Mononuclear cell (primary cell): ENCODE data around the gene RAPGEF4. TPM values are rescaled to one million over a fixed set of nuclear protein-coding genes. Genes with fewer than 3 reads are reported as not detected.
"Not testable (repeated sequence)": the region's sequence is repeated elsewhere in the genome, so short reads cannot be mapped to it uniquely, and the experiment has no call there.

Experiments
- H3K27me3 ChIP-seq: 2 replicates; pipeline ENCODE4 v1.6.0; 2011; ENCODE audit warnings: low read length, control low read depth; ENCODE audit not compliant: insufficient read depth
- H3K4me1 ChIP-seq: 2 replicates; pipeline ENCODE4 v1.5.1; 2011; ENCODE audit warnings: mild to moderate bottlenecking, low read length, control low read depth; ENCODE audit not compliant: insufficient read depth
- H3K4me3 ChIP-seq: 2 replicates; pipeline ENCODE4 v1.5.1; 2011; ENCODE audit warnings: mild to moderate bottlenecking, low read length, moderate library complexity
- H3K9me3 ChIP-seq: 2 replicates; pipeline ENCODE4 v1.5.1; 2011; ENCODE audit warnings: low read depth, mild to moderate bottlenecking, control low read depth, low read length
- total RNA-seq: library from RNA; depleted of rRNA; stranded (reverse); fragments of >200 nt; gene quantifications from one replicate; pipeline ENCODE4 v1.2.3, GENCODE V29; 2012

Gene RAPGEF4
- total RNA-seq, 1 donor, result 2.4 TPM

DNA sequence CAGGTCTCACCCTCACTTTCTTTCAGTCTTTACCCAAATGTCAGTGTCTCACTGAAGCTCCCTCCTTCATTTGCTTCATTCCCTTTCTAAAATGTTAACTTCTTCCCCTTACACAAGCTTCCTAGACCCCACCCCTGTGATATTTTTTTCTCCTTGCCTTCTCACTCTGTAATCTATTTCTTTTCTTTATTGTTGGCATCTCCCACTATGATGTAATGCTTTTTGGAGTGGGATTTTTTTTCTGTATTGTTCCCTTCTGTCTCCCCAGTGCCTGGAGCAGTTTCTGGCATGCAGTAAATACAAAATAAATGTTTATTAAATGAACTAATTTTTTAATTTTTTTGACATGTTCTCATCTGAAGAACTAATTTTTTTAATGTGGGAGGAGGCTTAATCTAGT lies 284.1 kb downstream of the RAPGEF4 start:
- H3K27me3 ChIP-seq, result no peaks in the 10 kb centered on the region
- no peaks in the 10 kb centered on the region for H3K9me3 ChIP-seq
- H3K4me1 ChIP-seq, result no peaks in the 10 kb centered on the region
- H3K4me3 ChIP-seq, result no peak overlapping the region

DNA sequence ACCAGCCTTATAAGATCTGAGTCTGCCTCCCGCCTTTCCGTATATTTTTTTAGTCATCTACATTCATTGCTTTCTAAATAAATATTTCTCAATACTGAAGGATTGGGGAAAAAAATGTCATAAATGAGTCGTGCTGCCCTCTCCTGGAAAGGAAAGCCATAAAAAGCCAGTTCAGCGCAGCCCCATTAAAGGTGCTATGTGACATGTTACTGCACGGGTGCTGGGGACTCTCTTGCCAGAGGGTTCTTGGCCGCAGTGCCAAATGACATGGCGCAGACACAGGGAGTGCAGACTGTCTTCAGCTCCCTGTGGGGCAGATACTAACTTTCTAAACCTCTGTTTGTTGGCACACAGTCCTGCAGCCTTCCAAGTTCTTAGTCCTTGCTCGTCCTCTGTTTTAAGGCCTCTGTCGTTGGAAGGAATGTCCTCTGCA lies 286.3 kb downstream of the RAPGEF4 start:
- no peaks in the 10 kb centered on the region for H3K9me3 ChIP-seq

DNA sequence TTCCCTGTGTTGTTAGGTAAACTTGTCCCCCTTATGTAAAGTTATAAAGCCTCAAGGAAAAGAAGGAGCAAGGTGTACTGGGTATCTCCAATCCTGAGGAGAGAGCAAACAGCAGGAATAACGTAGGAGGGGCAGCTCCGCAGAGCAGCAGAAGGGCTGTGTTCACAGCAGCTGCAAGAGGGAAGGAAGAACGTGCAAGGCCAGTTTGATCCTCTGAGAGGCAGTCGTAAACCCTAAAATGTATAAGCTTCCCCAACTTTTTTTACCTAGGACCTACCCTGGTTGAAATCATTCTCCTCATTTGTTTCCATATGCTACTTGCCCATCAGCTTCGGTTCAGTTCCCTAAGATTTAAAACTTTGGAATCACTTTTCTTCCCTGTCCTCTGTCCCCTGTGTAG lies 288.1 kb downstream of the RAPGEF4 start:
- Histone ChIP-seq H3K4me3 (no peak overlapping the region), H3K4me1 (no peaks in the 10 kb centered on the region), H3K9me3 (no peaks in the 10 kb centered on the region), H3K27me3 (no peaks in the 10 kb centered on the region)

More for the DNA sequence above, 286.3 kb downstream of the RAPGEF4 start:
- Histone ChIP-seq H3K4me1 (no peaks in the 10 kb centered on the region), H3K27me3 (no peaks in the 10 kb centered on the region), H3K4me3 (no peak overlapping the region)

DNA sequence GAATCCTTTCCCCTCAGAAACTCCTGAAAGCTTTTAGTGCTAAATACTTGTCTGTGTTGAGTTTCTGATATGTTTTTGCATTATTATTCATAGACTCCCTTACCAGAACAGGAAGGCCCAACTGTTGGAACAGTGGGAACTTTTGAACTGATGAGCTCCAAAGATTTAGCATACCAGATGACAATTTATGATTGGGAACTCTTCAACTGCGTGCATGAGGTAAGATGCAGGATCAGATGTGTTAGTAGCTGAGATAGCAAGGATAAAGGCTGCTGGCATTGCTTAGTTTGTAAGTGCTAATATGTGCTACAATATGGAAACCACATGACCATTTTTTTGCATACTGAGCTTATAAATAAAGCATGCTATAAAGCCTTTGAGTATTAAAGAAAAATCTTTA lies 290.8 kb downstream of the RAPGEF4 start:
- H3K4me1 ChIP-seq, result no peaks in the 10 kb centered on the region
- H3K4me3 ChIP-seq, result no peak overlapping the region
- H3K27me3 ChIP-seq, result no peaks in the 10 kb centered on the region
- H3K9me3 ChIP-seq, result no peaks in the 10 kb centered on the region

DNA sequence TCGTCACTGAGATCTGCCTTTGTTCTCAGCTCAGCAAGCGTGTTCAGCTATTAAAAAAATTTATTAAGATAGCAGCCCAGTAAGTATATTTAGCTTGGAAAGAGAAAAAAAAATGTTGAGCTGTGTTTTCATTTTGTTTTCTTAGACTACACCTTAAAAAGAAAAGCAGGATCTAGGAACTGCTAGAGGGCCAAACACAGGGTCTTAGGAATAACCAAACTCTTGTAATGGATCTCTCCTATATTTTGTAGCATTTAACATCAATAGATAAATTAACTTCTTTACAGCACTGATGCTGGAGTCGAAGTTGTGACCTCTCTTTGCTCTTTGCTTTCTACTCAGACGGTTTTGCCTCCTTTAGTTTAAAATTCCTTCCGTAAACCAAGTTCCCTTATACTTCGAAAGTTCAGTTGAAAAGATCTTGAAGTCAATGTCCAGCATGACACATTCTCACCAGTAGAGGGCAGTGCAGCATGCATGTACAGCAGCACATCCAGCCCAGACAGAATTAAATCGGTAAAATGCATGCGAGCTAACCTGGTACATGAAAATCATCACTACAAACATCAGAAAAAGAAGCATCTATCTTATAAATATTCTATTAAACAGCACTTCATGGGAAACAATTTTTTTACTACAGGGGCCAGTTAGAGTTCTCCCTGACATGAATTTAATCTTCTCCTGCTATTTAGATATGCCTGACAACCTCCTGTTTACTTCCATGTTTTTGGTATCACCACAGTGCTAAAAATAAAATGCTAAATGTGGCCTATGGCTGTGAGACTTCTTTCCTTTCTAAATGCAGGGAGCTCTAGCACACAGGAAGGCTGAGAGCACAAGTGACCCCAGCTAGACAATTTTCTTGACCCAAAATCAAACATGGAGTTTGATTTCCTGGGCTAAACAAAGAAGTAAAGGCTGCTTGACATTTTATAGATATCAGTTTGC lies 291.8 kb downstream of the RAPGEF4 start:
- Histone ChIP-seq H3K4me3 (no peak overlapping the region), H3K27me3 (no peaks in the 10 kb centered on the region), H3K9me3 (no peaks in the 10 kb centered on the region), H3K4me1 (no peaks in the 10 kb centered on the region)

DNA sequence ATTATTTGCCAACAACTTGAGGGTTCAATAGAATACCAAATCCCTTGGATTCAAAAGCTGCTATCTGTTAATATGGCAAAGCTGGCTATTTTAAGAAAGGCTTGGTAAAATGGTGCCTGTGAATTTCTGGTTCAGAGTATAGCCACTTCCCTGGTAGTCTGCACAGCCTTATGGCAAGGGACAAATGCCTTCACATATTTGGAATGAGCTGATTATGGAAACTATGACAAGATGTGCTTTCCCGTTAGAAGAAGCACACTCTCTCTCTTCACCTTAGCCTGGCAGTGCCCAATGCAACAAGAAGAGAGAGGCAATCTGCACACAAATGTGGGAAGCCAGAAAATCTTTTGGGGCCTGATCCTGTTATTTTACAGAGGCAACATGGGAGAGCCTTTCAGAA lies 292.5 kb downstream of the RAPGEF4 start:
- no peaks in the 10 kb centered on the region for H3K9me3 ChIP-seq
- H3K4me1 ChIP-seq, result no peaks in the 10 kb centered on the region
- H3K4me3 ChIP-seq, result no peak overlapping the region
- H3K27me3 ChIP-seq, result no peaks in the 10 kb centered on the region

DNA sequence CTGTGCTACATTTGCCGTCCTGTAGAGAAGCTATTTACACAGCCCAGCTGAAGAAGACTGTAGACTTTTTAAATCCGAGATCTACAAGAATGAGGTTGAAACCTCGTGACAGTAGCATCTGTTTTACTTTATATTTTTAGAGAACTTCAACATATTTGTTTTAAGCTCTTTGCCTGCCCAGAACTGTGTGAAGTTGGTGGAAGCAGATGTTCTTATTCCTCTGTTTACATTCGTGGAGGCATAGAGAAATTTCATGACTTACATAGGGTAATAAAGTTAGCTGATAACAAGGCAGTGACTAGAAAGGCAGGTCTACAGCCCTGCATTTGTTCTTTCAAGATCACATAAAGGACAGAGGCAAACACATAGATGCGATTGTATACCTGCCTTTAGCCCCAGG lies 293.0 kb downstream of the RAPGEF4 start:
- no peaks in the 10 kb centered on the region for H3K27me3 ChIP-seq
- H3K9me3 ChIP-seq, result no peaks in the 10 kb centered on the region
- H3K4me1 ChIP-seq, result no peaks in the 10 kb centered on the region
- no peak overlapping the region for H3K4me3 ChIP-seq

DNA sequence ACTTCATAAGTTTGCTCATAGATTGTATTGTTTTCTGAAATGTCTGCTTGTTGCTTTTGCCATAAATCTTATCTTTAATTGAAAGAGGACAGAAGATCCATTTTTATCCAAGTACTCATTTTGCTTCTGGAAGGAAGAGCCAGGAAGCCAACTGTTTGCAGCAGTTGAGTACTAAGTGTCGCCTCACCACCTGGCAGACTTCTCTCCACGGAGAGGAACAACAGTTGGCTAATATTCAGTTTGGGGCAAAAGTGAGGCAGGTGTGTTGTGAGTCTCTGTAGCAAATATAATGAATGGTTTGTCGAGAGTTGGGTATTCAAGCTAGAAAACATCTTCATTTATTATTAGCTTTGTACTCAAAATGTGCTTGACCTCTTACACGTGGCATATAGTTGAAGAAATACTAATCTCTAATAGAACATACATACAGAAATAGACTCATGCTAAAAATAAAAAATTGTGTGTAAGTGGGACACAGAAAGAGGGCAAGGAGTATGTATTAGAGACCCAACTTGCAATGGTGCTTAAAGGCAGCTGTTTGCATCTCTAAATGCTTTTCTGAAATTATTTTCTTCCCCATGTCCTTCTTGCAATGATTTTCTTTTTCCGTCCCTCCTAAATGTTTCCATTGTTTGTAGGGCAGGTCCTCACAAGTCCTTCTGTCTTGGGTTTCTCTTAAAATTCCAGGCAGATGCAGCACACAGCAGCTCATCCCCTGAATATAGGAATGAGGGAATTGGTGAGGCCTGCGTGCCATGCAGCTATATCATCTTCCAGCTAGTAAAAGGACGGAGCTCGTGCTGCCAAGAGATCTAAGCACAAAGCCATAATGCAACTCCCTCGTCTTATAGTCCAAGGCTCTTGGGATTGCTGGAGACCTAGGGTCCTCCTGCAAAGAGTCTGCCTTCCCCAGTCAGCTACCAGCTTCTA lies 295.2 kb downstream of the RAPGEF4 start:
- H3K4me3 ChIP-seq, result no peak overlapping the region
- H3K9me3 ChIP-seq, result no peaks in the 10 kb centered on the region
- H3K27me3 ChIP-seq, result no peaks in the 10 kb centered on the region
- H3K4me1 ChIP-seq, result no peaks in the 10 kb centered on the region

DNA sequence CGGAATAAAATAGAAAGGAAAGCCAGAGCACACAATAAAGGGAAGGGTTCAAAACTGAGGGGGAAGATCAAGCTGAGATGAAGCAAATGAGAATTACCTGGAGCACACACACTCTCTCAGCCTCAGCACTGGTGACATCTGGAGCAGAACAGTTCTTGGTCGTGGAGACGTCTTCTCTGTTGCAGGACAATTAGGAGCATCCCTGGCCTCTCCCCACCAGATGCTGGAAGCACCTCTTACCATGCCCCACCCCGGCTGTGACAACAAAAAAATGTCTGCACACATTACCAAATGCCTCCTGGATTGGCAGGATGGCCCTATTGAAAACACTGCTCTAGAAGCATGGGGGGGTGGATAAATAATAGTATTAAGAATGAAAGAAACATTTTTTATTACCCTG lies 296.4 kb downstream of the RAPGEF4 start:
- no peaks in the 10 kb centered on the region for H3K27me3 ChIP-seq

DNA sequence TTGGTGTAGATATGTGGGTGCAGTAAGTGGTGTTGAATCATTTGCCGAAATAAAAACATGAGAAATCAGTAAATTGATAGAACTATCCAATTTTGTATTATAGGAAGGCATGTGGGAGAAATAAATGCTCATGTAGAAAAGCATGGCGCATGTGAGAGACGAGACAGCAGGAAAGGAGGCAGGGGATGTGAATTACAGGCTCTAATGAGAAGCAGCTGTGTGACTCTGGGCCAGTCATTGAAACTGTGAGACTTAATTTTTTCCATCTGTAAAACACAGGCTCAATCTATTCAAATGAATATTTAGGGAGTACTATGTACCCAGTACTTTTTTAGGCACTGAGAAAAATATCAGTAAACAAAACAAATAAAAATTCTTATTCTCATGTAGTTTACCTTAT lies 297.4 kb downstream of the RAPGEF4 start:
- no peak overlapping the region for H3K4me3 ChIP-seq
- no peaks in the 10 kb centered on the region for H3K27me3 ChIP-seq
- no peaks in the 10 kb centered on the region for H3K4me1 ChIP-seq
- H3K9me3 ChIP-seq, result no peaks in the 10 kb centered on the region

More for the DNA sequence above, 296.4 kb downstream of the RAPGEF4 start:
- Histone ChIP-seq H3K4me1 (no peaks in the 10 kb centered on the region), H3K9me3 (no peaks in the 10 kb centered on the region), H3K4me3 (no peak overlapping the region)

DNA sequence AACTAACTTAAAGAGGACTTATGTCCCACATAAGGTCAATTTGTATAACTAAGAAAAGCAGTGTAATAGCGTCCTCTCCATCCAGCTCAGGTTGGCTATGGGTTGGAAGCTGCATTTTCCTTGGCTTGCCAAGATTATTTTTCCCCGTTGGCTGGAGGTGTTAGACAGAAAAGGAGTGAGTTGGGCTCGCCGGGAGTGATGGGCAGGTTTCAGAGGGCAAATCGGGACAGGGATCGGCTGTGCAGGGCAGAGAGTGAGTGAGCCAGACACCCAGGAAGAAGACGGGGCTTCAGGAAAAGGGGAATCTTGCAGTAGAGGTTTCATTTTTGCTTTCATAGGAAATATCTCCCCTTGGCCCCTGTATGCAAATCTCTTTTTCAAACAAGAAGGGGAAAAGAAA lies 298.5 kb downstream of the RAPGEF4 start:
- no peaks in the 10 kb centered on the region for H3K27me3 ChIP-seq
- H3K4me3 ChIP-seq, result no peak overlapping the region
- no peaks in the 10 kb centered on the region for H3K9me3 ChIP-seq
- H3K4me1 ChIP-seq, result no peaks in the 10 kb centered on the region

DNA sequence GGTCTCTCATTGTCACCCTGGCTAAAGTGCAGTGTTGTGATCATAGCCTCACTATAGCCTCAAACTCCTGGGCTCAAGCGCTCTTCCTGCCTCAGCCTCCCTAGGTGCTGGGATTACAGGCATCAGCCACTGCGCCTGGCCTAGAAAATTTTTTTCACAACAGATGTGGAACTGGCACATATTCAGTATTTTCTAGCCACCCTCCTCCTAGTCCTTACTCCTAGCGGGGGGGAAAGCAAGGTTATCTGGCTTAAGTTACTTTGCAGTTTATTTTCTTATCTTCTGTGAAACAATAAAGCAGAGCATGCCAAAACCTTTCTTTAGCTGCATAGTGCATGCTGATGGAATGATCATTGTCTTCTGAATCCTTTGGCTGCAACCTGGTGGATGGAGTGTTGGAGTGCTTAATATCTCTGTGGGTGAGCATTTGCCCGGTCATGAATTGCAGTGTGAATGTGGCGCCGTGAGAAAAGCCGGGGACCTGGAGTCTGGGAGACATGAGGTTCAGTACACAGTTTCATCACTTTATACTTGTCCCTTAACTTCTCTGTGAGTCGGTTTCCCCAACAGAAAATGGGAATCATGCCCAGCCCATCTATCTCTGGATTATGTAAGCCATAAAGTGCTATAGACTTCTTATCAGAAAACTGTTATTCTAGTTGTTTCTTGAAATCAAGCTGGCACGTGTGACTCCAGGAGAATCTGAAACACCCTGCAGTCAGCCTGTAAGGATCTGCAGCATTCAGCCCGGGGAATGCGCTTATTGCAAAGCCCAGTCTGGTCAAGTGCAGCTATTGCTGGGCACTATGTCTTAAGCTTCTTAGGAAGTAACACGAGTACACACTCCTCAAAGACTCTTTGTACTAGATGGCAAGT lies 301.8 kb downstream of the RAPGEF4 start:
- Histone ChIP-seq H3K4me1 (no peaks in the 10 kb centered on the region), H3K4me3 (no peak overlapping the region), H3K9me3 (no peaks in the 10 kb centered on the region), H3K27me3 (no peaks in the 10 kb centered on the region)

DNA sequence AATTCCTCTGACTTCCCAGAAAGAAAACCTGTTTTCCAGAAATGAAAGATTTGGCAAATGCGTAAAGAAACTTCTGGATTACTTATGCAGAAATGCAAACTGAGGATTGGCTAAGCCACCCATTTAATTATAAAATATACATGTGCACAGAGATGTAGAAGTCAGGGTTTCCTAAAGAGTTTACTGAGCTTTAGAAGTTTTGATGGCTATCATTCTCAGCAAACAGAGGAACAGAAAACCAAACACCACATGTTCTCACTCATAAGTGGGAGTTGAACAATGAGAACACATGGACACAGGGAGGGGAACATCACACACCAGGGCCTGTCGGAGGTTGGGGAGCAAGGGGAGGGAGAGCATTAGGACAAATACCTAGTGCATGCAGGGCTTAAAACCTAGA lies 302.6 kb downstream of the RAPGEF4 start:
- H3K4me3 ChIP-seq, H3K4me1 ChIP-seq, H3K27me3 ChIP-seq, H3K9me3 ChIP-seq: not testable (repeated sequence)

DNA sequence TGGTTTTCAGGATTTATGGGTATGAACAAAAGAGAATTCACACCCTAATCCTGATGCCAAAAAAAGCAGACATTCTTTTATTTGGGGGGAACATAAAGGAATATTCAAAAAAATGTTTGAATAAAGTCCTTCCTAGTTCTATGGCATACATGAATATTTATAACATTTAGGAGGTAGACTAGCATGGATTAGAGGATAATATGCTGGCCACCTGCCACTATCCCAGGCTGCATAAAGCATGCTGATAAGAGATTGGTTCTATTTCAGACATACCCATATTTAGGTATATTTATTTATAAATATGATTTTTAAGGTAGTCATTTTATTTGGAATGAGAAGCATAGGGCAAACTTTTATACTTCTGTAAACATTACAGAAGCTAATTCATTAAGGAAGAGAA lies 305.1 kb downstream of the RAPGEF4 start:
- no peak overlapping the region for H3K4me3 ChIP-seq
- no peaks in the 10 kb centered on the region for H3K27me3 ChIP-seq
- H3K9me3 ChIP-seq, result no peaks in the 10 kb centered on the region
- peaks cover 14% of the 10 kb centered on the region for H3K4me1 ChIP-seq
